ENCODE results near the gene HYAL2. TPM values are rescaled to one million over a fixed set of nuclear protein-coding genes. Genes with fewer than 3 reads are reported as not detected.

The HYAL2 gene
- total and polyA plus RNA-seq, 9 of the 15 experiments (the other 6 are each of a cell fraction or from before 2014, with no cell fraction given), result 0.36 to 22.7 (median 11.4) TPM; not detected in 1

GRCh38 chr3:50340448-50341329 is 18.1 kb upstream of the HYAL2 start, which contains the start of gene RASSF1 (continued):
- TF ChIP-seq ZBTB40 (IDR thresholded peaks at IDR 0.05) (0 out of 2 replicates have a peak, but pooled peaks have one; percentile 44), ZBTB40 (CRISPR knock-in tag; IDR thresholded peaks at IDR 0.05) (no peak), ZNF589 (CRISPR knock-in tag; IDR thresholded peaks at IDR 0.05; ENCODE audit: low read depth) (no peak), HDAC3 (IDR thresholded peaks at IDR 0.05; ENCODE audit: borderline replicate concordance, partially characterized antibody) (no peak), MEF2A (IDR thresholded peaks at IDR 0.05; ENCODE audit: control insufficient read depth, low read depth, low read length) (no peak), ZBTB34 (CRISPR knock-in tag; IDR thresholded peaks at IDR 0.05) (no peak), ERF (CRISPR knock-in tag; IDR thresholded peaks at IDR 0.05) (no peak), CHD1 (IDR thresholded peaks at IDR 0.05; ENCODE audit: low read length) (peak; percentile 73), GABPB1 (CRISPR knock-in tag; IDR thresholded peaks at IDR 0.05) (peak; percentile 30; the same call in 1 of the 2 replicates), NCOA1 (IDR thresholded peaks at IDR 0.05; ENCODE audit: low read depth) (no peak), CHD4 (IDR thresholded peaks at IDR 0.05; ENCODE audit: insufficient read depth, insufficient replicate concordance, low read depth, low read length, poor library complexity, severe bottlenecking) (no peak), NR3C1 (CRISPR knock-in tag; IDR thresholded peaks at IDR 0.05) (peak; percentile 79; the same call in 1 of the 2 replicates), EP400 (IDR thresholded peaks at IDR 0.05) (peak; percentile 42; the same call in 1 of the 2 replicates), NR4A1 (CRISPR knock-in tag; IDR thresholded peaks at IDR 0.05) (no peak), NR4A1 (tag; IDR thresholded peaks at IDR 0.05) (peak; percentile 41; the same call in 1 of the 2 replicates), SIN3B (IDR thresholded peaks at IDR 0.05; ENCODE audit: low read depth) (no peak), ZBTB1 (CRISPR knock-in tag; IDR thresholded peaks at IDR 0.05; ENCODE audit: borderline replicate concordance, low read depth) (peak; percentile 23; the same call in 1 of the 2 replicates)
